Endothelial cell of umbilical vein (primary cell): Measurements from ENCODE around the gene ABCC1. TPM values are rescaled to one million over a fixed set of nuclear protein-coding genes. Genes with fewer than 3 reads are reported as not detected.

Experiments used
- BruUV-seq: library from RNA; stranded (reverse); fragments of 400-500 nt; replicated peaks from 2 replicates; lab custom pipeline; 2021; lab: Mats Ljungman, UMichigan
- CTCF ChIA-PET: fragments of 300-600, 350-600 bp; sonication (Branson Sonifier 250); formaldehyde crosslinking; loops from one replicate; lab custom pipeline; 2021; ENCODE audit warnings: antibody characterized with exemption, inconsistent platforms; lab: Charles Lee
- POLR2A ChIA-PET: fragments of 300-600, 350-600 bp; sonication (Branson Sonifier 250); formaldehyde crosslinking; loops from one replicate; lab custom pipeline; 2021; ENCODE audit warnings: antibody characterized with exemption, inconsistent platforms; lab: Charles Lee
- DNase-seq: peaks from one replicate; pipeline ENCODE4 v3.0.0-alpha.2; 2011; ENCODE audit warnings: low read depth, low spot score
- FAIRE-seq: peaks from 2 replicates; lab custom pipeline; 2011; peaks lifted over from hg19 to GRCh38; lab: Jason Lieb, UNC
- H2AFZ ChIP-seq: 2 replicates; pipeline ENCODE4 v1.6.0; 2012; ENCODE audit warnings: low read depth, low read length, control low read depth, inconsistent platforms
- H3K27ac ChIP-seq: 2 replicates; pipeline ENCODE4 v1.5.1; 2011; ENCODE audit warnings: low read depth, mild to moderate bottlenecking, control low read depth, low read length, moderate library complexity; ENCODE audit not compliant: insufficient read depth
- H3K27me3 ChIP-seq, 2 experiments: 2 replicates each; pipeline versions ENCODE4 v1.6.0 to v1.6.1; 2011; ENCODE audit warnings: low read length in 2 of 2, mixed read lengths in 1 of 2; ENCODE audit not compliant: control insufficient read depth in 2 of 2, insufficient read depth in 2 of 2
- H3K36me3 ChIP-seq, 2 experiments: 2 replicates in 1 of 2; 3 replicates in 1 of 2; pipeline ENCODE4 v1.5.1; 2011; ENCODE audit warnings: low read length in 2 of 2, mild to moderate bottlenecking in 1 of 2, moderate library complexity in 1 of 2; ENCODE audit not compliant: control insufficient read depth in 2 of 2, insufficient read depth in 2 of 2; ENCODE audit errors: extremely low read depth in 1 of 2
- H3K4me1 ChIP-seq: 3 replicates; pipeline ENCODE4 v1.5.1; 2011; ENCODE audit warnings: mild to moderate bottlenecking, low read length; ENCODE audit not compliant: control insufficient read depth, insufficient read depth; ENCODE audit errors: extremely low read depth
- H3K4me2 ChIP-seq: 2 replicates; pipeline ENCODE4 v1.6.1; 2011; ENCODE audit warnings: low read length, control low read depth, mixed read lengths; ENCODE audit not compliant: insufficient read depth
- H3K4me3 ChIP-seq, 3 experiments: fragments of 200-600 bp in 1 of 3; sonication (generic), shearing (Covaris generic) in 1 of 3; replicated peaks in 1 of 3; 2 replicates each; pipeline ENCODE4 v1.5.1; 2011 to 2016; ENCODE audit warnings: control low read depth in 3 of 3, low read length in 3 of 3, mild to moderate bottlenecking in 2 of 3, inconsistent platforms in 1 of 3, low read depth in 1 of 3, moderate library complexity in 1 of 3; ENCODE audit not compliant: insufficient read depth in 1 of 3
- H3K79me2 ChIP-seq: 2 replicates; pipeline ENCODE4 v1.6.0; 2012; ENCODE audit warnings: low read length, inconsistent platforms; ENCODE audit not compliant: control insufficient read depth, insufficient read depth
- H3K9ac ChIP-seq: replicated peaks from 2 replicates; pipeline ENCODE3; 2011; ENCODE audit warnings: low read length, control low read depth; ENCODE audit not compliant: insufficient read depth; ENCODE audit errors: extremely low read depth
- H3K9me1 ChIP-seq: replicated peaks from 3 replicates; pipeline ENCODE4 v1.6.0; 2011; ENCODE audit warnings: mild to moderate bottlenecking, low read length; ENCODE audit not compliant: control insufficient read depth, insufficient read depth; ENCODE audit errors: extremely low read depth
- H3K9me3 ChIP-seq: replicated peaks from 2 replicates; pipeline ENCODE4 v1.5.1; 2012; ENCODE audit warnings: low read length, inconsistent platforms; ENCODE audit not compliant: control insufficient read depth, insufficient read depth
- H4K20me1 ChIP-seq: replicated peaks from 2 replicates; pipeline ENCODE3; 2011; ENCODE audit warnings: mild to moderate bottlenecking, low read length; ENCODE audit not compliant: control insufficient read depth, insufficient read depth; ENCODE audit errors: extremely low read depth
- CTCF ChIP-seq, 2 donors: IDR thresholded peaks; 1 replicate in 1 of 2; 2 replicates in 1 of 2; pipeline ENCODE4 v1.5.1; 2011; ENCODE audit warnings: low read length in 2 of 2, mild to moderate bottlenecking in 2 of 2, moderate library complexity in 2 of 2, control low read depth in 1 of 2, inconsistent platforms in 1 of 2, low read depth in 1 of 2; ENCODE audit not compliant: insufficient read depth in 1 of 2; ENCODE audit errors: extremely low read depth in 1 of 2
- EZH2 ChIP-seq: IDR thresholded peaks from 2 replicates; pipeline ENCODE4 v1.6.1; 2012; ENCODE audit warnings: borderline replicate concordance, low read depth, mild to moderate bottlenecking, moderate library complexity, low read length, inconsistent platforms; ENCODE audit not compliant: severe bottlenecking
- FOS ChIP-seq: IDR thresholded peaks from 2 replicates; pipeline ENCODE4 v1.6.1; 2011; ENCODE audit warnings: mild to moderate bottlenecking, low read length, moderate library complexity, borderline replicate concordance; ENCODE audit not compliant: insufficient read depth
- GATA2 ChIP-seq: IDR thresholded peaks from 2 replicates; pipeline ENCODE4 v1.7.0; 2011; ENCODE audit warnings: low read depth, mild to moderate bottlenecking, moderate library complexity, mixed read lengths, low read length; ENCODE audit not compliant: insufficient read length, insufficient read depth
- JUN ChIP-seq: IDR thresholded peaks from 2 replicates; pipeline ENCODE4 v1.6.1; 2011; ENCODE audit warnings: borderline replicate concordance, low read depth; ENCODE audit not compliant: insufficient read length, insufficient read depth
- MYC ChIP-seq: IDR thresholded peaks from one replicate; pipeline ENCODE4 v1.6.1; 2011; ENCODE audit warnings: mild to moderate bottlenecking, low read depth, low read length
- POLR2A ChIP-seq: IDR thresholded peaks from 2 replicates; pipeline ENCODE4 v1.6.1; 2012; ENCODE audit warnings: low read depth, mild to moderate bottlenecking, control low read depth, low read length
- POLR2AphosphoS5 ChIP-seq: IDR thresholded peaks from 2 replicates; pipeline ENCODE4 v1.6.1; 2012; ENCODE audit warnings: low read depth, mild to moderate bottlenecking, control low read depth, low read length, moderate library complexity; ENCODE audit not compliant: insufficient read depth
- dilution Hi-C: fragments of 300-500 bp; cut with MboI; formaldehyde crosslinking; loops from one replicate; pipeline ENCODE4 v1.15.0; 2019; ENCODE audit warnings: low sequenced_read_pairs; ENCODE audit not compliant: extremely low pct_ligation_motif_present
- intact Hi-C: fragments of 100-400 bp; cut with micrococcal nuclease; formaldehyde crosslinking; loops from one replicate; pipeline ENCODE4 v1.10.0; 2022
- polyA plus RNA-seq, 4 experiments: library from polyadenylated mRNA; depleted of rRNA in 3 of 4; stranded (reverse) in 3 of 4; unstranded in 1 of 4; fragments of >200 nt; gene quantifications; 2 replicates each; pipeline versions ENCODE4 v1.2.1 to v1.2.3, GENCODE V29; 2011 to 2012; ENCODE audit warnings: missing spikeins in 1 of 4
- total RNA-seq: library from RNA; stranded (reverse); gene quantifications from 2 replicates; pipeline ENCODE4 v1.2.3, GENCODE V29; 2021
- TF ChIP-seq, protein P1 (sequence below): IDR thresholded peaks from 2 replicates; pipeline ENCODE4 v1.6.1; 2011; ENCODE audit not compliant: insufficient read depth, insufficient read length

Gene ABCC1
- total and polyA plus RNA-seq, 2 donors (not counting 3 experiments of a cell fraction or from before 2014, with no cell fraction given): 46.1 to 89.2 TPM

DNA sequence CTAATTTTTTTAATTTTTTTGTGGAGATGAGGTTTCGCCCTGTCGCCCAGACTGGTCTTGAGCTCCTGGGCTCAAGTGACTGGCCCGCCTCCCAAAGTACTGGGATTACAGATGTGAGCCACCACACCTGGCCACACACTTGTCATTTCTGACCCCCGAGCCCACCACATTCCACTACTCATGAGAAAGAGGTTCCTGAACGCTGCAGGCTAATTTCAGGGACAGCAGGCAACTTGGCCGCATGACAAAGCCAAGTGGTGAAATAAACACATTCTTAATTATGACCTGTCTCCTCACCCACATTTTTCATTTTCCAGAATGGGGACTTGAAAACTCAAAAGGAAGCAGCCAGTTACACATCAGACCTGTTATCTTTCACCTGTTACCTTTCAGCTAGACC lies 159.3 kb downstream of the ABCC1 start:
- Histone ChIP-seq H3K9me1 (no peaks in the 10 kb centered on the region), H3K4me3 (no peak overlapping the region), H3K9me3 (no peaks in the 10 kb centered on the region), H2AFZ (no peak overlapping the region), H3K27ac (no peak overlapping the region), H3K4me1 (no peaks in the 10 kb centered on the region), H3K27me3 (no peaks in the 10 kb centered on the region), H3K9ac (no peak overlapping the region), H3K36me3 (peaks cover 19 to 35% of the 10 kb centered on the region in 2 experiments), H3K4me2 (no peak overlapping the region), H3K79me2 (no peaks in the 10 kb centered on the region), H4K20me1 (no peaks in the 10 kb centered on the region)
- intact Hi-C loops (no loop called here), dilution Hi-C loops (no loop called here)
- DNase-seq (no peak), FAIRE-seq (no peak)
- no peak for TF ChIP-seq CTCF (IDR thresholded peaks at IDR 0.05; ENCODE audit: extremely low read depth in 1 of 2, insufficient read depth in 1 of 2, low read depth in 1 of 2, low read length in 2 of 2)
- TF ChIP-seq, protein P1, sequence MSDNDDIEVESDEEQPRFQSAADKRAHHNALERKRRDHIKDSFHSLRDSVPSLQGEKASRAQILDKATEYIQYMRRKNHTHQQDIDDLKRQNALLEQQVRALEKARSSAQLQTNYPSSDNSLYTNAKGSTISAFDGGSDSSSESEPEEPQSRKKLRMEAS: no peak
- TF ChIP-seq EZH2: no peak
- TF ChIP-seq POLR2AphosphoS5: no peak
- TF ChIP-seq GATA2: no peak
- TF ChIP-seq FOS: no peak
- TF ChIP-seq MYC: no peak
- no peak for TF ChIP-seq JUN
- no peak for TF ChIP-seq POLR2A
- ChIA-PET CTCF (interaction anchor here (0.7 kb wide), 2 partner anchors 12 to 266 kb away, joined by 3 read pairs; no protein-coding TSS in a partner anchor), POLR2A (no interaction called here)
- no TSS peak for BruUV-seq
